GM12892 (cell line): ENCODE results near the gene MVP.
"Not testable (repeated sequence)": the region's sequence is repeated elsewhere in the genome, so short reads cannot be mapped to it uniquely, and the experiment has no call there.

ENCODE experiments used
- POLR2A ChIP-seq: IDR thresholded peaks from 2 replicates; pipeline ENCODE4 v1.6.1; 2011; ENCODE audit warnings: low read depth, low read length, control low read depth
- TAF1 ChIP-seq: IDR thresholded peaks from 2 replicates; pipeline ENCODE4 v1.6.1; 2011; ENCODE audit warnings: low read depth, mild to moderate bottlenecking, control low read depth, low read length, borderline replicate concordance

DNA sequence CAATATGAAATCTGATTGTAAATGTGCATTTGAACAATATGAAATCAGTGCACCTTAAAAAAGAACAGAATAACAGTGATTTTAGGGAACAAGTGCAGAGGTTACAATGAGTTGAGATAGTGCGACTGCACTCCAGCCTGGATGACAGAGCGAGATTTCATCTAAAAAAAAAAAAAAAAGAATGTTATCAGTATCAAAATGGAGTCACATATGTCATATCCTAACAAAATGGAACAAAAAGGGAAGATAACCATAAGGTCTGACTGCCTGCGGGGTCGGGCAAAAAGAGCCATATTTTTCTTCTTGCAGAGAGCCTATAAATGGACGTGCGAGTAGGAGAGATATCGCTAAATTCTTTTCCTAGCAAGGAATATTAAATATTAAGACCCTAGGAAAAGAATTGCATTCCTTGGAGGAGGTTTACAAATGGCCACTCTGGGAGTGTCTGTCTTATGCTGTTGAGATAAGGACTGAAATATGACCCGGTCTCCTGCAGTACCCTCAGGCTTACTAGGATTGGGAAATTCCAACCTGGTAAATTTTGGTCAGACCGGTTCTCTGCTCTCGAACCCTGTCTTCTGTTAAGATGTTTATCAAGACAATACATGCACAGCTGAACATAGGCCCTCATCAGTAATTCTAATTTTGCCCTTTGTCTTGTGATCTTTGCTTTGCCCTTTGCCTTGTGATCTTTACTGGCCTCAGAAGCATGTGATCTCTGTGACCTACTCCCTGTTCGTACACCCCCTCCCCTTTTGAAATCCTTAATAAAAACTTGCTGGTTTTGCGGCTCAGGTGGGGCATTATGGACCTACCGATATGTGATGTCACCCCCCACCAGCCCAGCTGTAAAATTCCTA is 36.9 kb upstream of the MVP start:
- TF ChIP-seq TAF1, POLR2A: not testable (repeated sequence)
